ENCODE data around the gene CCDC51. TPM values are rescaled to one million over a fixed set of nuclear protein-coding genes. Genes with fewer than 3 reads are reported as not detected.
A peak's percentile ranks its signal among the peaks of the same experiment; 100 is the strongest.

CCDC51 gene
- total RNA-seq, 1 experiment from 2014 or later = 31.9 TPM

- DNase-seq (ENCODE audit: unreplicated experiment) = no peak
- Mint-ChIP-seq H3K36me3 (ENCODE audit: insufficient read depth, unreplicated experiment) (peaks cover 52% of the 10 kb centered on the region), H3K4me1 (ENCODE audit: insufficient read depth, unreplicated experiment) (peaks cover 42% of the 10 kb centered on the region), H3K9me3 (ENCODE audit: unreplicated experiment) (no peaks in the 10 kb centered on the region), H3K27me3 (ENCODE audit: insufficient read depth, unreplicated experiment) (no peaks in the 10 kb centered on the region), H3K4me3 (ENCODE audit: unreplicated experiment) (no peak overlapping the region), H3K27ac (ENCODE audit: low read depth, unreplicated experiment) (peak overlapping the region; percentile 67)
- TF ChIP-seq CTCF (IDR thresholded peaks at IDR 0.05; ENCODE audit: unreplicated experiment) = no peak
- ChIA-PET CTCF (interaction anchor here (0.6 to 7.6 kb wide), 5 partner anchors 11 to 230 kb away, joined by 3 to 81 read pairs (median 3); partner anchors contain the start of gene CCDC51), POLR2A (interaction anchor here (0.6 to 20.2 kb wide), 7 partner anchors 9 to 175 kb away, joined by 3 to 749 read pairs (median 3); partner anchors contain the start of genes CCDC51 and TMA7)
- BruUV-seq (replicated peaks) = no TSS peak
- intact Hi-C loops (cut with micrococcal nuclease) = no loop called here
These were observed 15.8 kb downstream of the CCDC51 start for GRCh38 chr3:48423883-48424695.

GRCh38 chr3:48423241-48423882 lies 16.6 kb downstream of the CCDC51 start:
- no peaks in the 10 kb centered on the region for H3K27me3 Mint-ChIP-seq (ENCODE audit: insufficient read depth, unreplicated experiment)
- ChIA-PET POLR2A (interaction anchor here (1.1 to 20.2 kb wide), 4 partner anchors 10 to 133 kb away, joined by 6 to 749 read pairs (median 20); partner anchors contain the start of genes CCDC51, PFKFB4 and TMA7), CTCF (interaction anchor here (0.8 to 7.6 kb wide), 5 partner anchors 10 to 230 kb away, joined by 3 to 81 read pairs (median 3); no protein-coding TSS in a partner anchor)
- H3K4me3 Mint-ChIP-seq (ENCODE audit: unreplicated experiment) = no peak overlapping the region
- TF ChIP-seq CTCF (IDR thresholded peaks at IDR 0.05; ENCODE audit: unreplicated experiment) = no peak
- H3K9me3 Mint-ChIP-seq (ENCODE audit: unreplicated experiment) = no peaks in the 10 kb centered on the region
- BruUV-seq (replicated peaks) = no TSS peak
- peak overlapping the region; percentile 36 for H3K27ac Mint-ChIP-seq (ENCODE audit: low read depth, unreplicated experiment)
- intact Hi-C loops (cut with micrococcal nuclease) = no loop called here
- peaks cover 60% of the 10 kb centered on the region for H3K36me3 Mint-ChIP-seq (ENCODE audit: insufficient read depth, unreplicated experiment)
- DNase-seq (ENCODE audit: unreplicated experiment) = no peak
- peaks cover 41% of the 10 kb centered on the region for H3K4me1 Mint-ChIP-seq (ENCODE audit: insufficient read depth, unreplicated experiment)

- DNase-seq (ENCODE audit: unreplicated experiment) = no peak
- Mint-ChIP-seq H3K4me3 (ENCODE audit: unreplicated experiment) (no peak overlapping the region), H3K27ac (ENCODE audit: low read depth, unreplicated experiment) (peak overlapping the region; percentile 36), H3K9me3 (ENCODE audit: unreplicated experiment) (no peaks in the 10 kb centered on the region), H3K36me3 (ENCODE audit: insufficient read depth, unreplicated experiment) (peaks cover 67% of the 10 kb centered on the region), H3K27me3 (ENCODE audit: insufficient read depth, unreplicated experiment) (no peaks in the 10 kb centered on the region), H3K4me1 (ENCODE audit: insufficient read depth, unreplicated experiment) (peaks cover 35% of the 10 kb centered on the region)
- no TSS peak for BruUV-seq (replicated peaks)
- intact Hi-C loops (cut with micrococcal nuclease) = no loop called here
- ChIA-PET POLR2A (interaction anchor here (1.1 to 20.2 kb wide), 4 partner anchors 11 to 134 kb away, joined by 6 to 749 read pairs (median 20); partner anchors contain the start of genes CCDC51, PFKFB4 and TMA7), CTCF (interaction anchor here (0.8 to 7.6 kb wide), 6 partner anchors 10 to 229 kb away, joined by 3 to 81 read pairs (median 3); no protein-coding TSS in a partner anchor)
- TF ChIP-seq CTCF (IDR thresholded peaks at IDR 0.05; ENCODE audit: unreplicated experiment) = no peak
These were observed 17.2 kb downstream of the CCDC51 start for GRCh38 chr3:48422681-48423080.

GRCh38 chr3:48422272-48422671 lies 17.6 kb downstream of the CCDC51 start:
- TF ChIP-seq CTCF (IDR thresholded peaks at IDR 0.05; ENCODE audit: unreplicated experiment) = no peak
- Mint-ChIP-seq H3K27me3 (ENCODE audit: insufficient read depth, unreplicated experiment) (no peaks in the 10 kb centered on the region), H3K27ac (ENCODE audit: low read depth, unreplicated experiment) (no peak overlapping the region), H3K4me3 (ENCODE audit: unreplicated experiment) (no peak overlapping the region), H3K9me3 (ENCODE audit: unreplicated experiment) (no peaks in the 10 kb centered on the region), H3K4me1 (ENCODE audit: insufficient read depth, unreplicated experiment) (peaks cover 31% of the 10 kb centered on the region), H3K36me3 (ENCODE audit: insufficient read depth, unreplicated experiment) (peaks cover 68% of the 10 kb centered on the region)
- no peak for DNase-seq (ENCODE audit: unreplicated experiment)
- intact Hi-C loops (cut with micrococcal nuclease) = no loop called here
- no TSS peak for BruUV-seq (replicated peaks)
- CTCF ChIA-PET = interaction anchor here (0.8 to 7.6 kb wide), 5 partner anchors 9 to 229 kb away, joined by 3 to 81 read pairs (median 3); no protein-coding TSS in a partner anchor
- POLR2A ChIA-PET = interaction anchor here (1.1 to 20.2 kb wide), 4 partner anchors 11 to 135 kb away, joined by 6 to 749 read pairs (median 20); partner anchors contain the start of genes CCDC51, PFKFB4 and TMA7

All from MCF 10A (cell line).